SK-MEL-5 (cell line): ENCODE data around the gene C4orf36. TPM values are rescaled to one million over a fixed set of nuclear protein-coding genes. Genes with fewer than 3 reads are reported as not detected.
"Not testable (repeated sequence)": the region's sequence is repeated elsewhere in the genome, so short reads cannot be mapped to it uniquely, and the experiment has no call there.

Experiments
- DNase-seq: peaks from one replicate; pipeline ENCODE4 v3.0.0-alpha.2; 2016; ENCODE audit warnings: low read depth, low spot score
- in situ Hi-C: cut with HindIII; loops from 2 replicates; pipeline ENCODE4 v1.10.0; 2016; ENCODE audit warnings: low sequenced_read_pairs, high pct_unique_total_duplicates, low pct_unique_long_range_greater_than_20kb
- total RNA-seq: library from RNA; depleted of rRNA; stranded (reverse); fragments of >200 nt; shearing (Covaris generic); gene quantifications from 2 replicates; pipeline ENCODE4 v1.2.3, GENCODE V29; 2014

The C4orf36 gene
- total RNA-seq, 1 experiment from 2014 or later, result 1.2 TPM

DNA sequence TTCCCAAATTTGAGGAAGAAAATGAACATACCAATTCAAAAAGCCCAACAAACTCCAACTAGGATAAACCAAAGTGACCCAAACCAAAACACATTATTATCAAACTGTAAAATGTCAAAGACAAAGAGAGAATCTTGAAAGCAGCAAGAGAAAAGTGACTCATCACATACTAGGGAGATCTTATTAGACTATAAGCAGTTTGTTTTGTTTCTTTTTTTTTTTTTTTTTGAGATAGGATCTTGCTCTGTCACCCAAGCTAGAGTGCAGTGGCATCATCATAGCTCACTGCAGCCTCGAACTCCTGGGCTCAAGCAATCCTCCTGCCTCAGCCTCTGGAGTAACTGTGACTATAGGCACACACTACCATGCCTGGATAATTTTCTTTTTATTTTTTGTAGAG lies 12.6 kb downstream of the C4orf36 start:
- in situ Hi-C loops, result no loop called here
- no peak for DNase-seq

DNA sequence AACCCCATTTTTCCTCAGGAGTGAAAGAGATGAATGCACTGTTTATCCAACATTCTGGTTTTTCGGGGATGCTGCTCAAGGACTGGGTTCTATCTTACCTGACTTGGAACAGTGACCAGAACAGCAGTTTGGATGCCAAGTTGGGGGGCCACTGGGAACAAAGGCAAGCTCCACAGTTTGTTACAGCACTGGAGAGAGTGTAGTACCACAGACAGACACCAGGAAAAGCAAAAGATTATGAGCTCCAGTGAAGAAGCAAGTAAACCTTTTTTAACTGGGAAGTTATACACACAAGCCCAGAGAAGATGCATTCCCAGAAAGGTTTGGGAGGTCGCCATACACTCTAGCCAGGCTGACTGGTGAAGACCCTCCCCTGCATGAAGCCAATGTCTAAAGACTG lies 13.6 kb downstream of the C4orf36 start:
- no peak for DNase-seq
- in situ Hi-C loops, result no loop called here

GRCh38 chr4:86876894-86877685 lies 15.1 kb downstream of the C4orf36 start:
- in situ Hi-C loops, result no loop called here
- DNase-seq, result no peak

GRCh38 chr4:86875436-86875835 lies 16.8 kb downstream of the C4orf36 start:
- in situ Hi-C loops, DNase-seq: not testable (repeated sequence)

GRCh38 chr4:86872135-86872534 lies 20.1 kb downstream of the C4orf36 start:
- in situ Hi-C loops, result no loop called here

GRCh38 chr4:86870442-86871069 lies 21.7 kb downstream of the C4orf36 start:
- no peak for DNase-seq
- in situ Hi-C loops, result no loop called here

More at GRCh38 chr4:86872135-86872534, 20.1 kb downstream of the C4orf36 start:
- DNase-seq, result no peak

DNA sequence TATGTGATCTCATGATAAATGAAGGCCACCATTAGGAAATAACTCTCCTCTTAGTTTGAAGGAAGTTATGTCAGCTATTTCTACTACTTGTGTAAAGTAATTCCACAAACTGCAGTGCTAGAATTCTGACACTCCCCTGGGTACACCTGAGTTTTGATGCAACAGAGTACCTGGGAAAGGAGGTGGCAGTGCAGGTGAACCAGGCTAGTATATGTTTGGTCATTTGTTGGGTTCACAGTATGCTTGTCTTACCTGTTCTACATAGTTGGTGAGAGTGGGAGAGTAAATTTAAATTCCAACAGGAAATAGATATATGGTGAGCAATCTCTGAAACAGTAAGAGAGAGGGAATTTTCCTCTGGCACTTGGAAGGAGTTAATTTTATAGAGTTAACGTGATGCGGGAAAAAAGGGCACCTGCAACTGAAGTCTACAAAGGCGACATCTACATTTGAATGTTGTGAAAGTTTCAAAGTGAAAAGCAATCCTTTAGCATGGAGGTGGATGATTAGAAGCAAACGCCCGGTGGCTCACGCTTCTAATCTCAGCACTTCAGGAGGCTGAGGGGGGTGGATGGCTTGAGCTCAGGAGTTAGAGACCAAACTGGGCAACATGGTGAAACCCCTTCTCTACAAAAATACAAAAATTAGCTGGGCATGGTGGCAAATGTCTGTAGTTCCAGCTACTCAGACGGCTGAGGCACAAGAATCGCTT lies 34.7 kb downstream of the C4orf36 start:
- no peak for DNase-seq
- in situ Hi-C loops, result no loop called here

GRCh38 chr4:86856896-86857295 lies 35.3 kb downstream of the C4orf36 start:
- in situ Hi-C loops, result no loop called here

DNA sequence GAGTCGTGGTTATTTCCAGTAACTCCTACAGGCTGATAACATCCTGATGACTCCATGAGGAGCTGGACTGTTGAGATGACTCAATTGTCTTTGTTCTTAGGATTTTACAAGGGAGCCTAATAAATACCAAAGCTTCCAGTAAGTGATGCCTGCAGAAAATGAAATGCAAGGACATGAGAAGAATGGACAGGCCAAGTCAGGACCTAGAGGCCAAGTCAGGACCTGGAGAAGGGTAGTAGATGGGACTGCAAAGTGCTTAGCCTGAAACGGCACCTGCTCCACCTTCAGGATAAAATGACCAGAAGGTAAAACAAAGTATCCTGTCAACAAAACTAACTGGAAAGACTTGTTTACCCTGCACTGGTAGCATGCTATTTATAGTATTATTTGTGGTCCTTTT lies 36.6 kb downstream of the C4orf36 start:
- in situ Hi-C loops, result no loop called here

More at GRCh38 chr4:86856896-86857295, 35.3 kb downstream of the C4orf36 start:
- DNase-seq, result no peak

DNA sequence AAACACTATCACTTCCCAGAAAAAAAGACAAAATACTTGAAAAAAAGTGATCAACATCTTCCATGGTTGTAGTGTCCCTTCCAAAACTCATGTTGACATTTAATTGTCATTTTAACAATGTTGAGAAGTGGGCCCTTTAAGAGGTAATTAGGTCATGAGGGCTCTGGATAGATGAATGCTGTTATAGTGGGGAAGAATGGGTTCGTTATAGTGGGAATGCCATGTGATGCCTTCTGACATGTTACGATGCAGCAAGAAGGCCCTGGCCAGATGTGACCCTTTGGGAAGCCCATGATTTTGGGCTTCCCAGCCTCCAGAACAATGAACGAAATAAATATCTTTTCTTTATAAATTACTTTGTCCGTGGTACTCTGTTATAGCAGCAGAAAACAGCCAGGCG lies 39.0 kb downstream of the C4orf36 start:
- DNase-seq, result peak; percentile 76
- in situ Hi-C loops, result no loop called here

More for the DNA sequence above, 36.6 kb downstream of the C4orf36 start:
- peak; percentile 41 for DNase-seq

- in situ Hi-C loops, result no loop called here
- DNase-seq, result no peak
Observed at GRCh38 chr4:86848732-86849619, 43.2 kb downstream of the C4orf36 start, which contains the start of gene SLC10A6. SLC10A6 (minus strand) TSS chr4:86849384; CDS start chr4:86849115, 269 bp downstream.

- in situ Hi-C loops, result no loop called here
- no peak for DNase-seq
Observed at GRCh38 chr4:86848136-86848535, 44.1 kb downstream of the C4orf36 start.

GRCh38 chr4:86847571-86847970 lies 44.7 kb downstream of the C4orf36 start:
- in situ Hi-C loops, result no loop called here

GRCh38 chr4:86846921-86847320 lies 45.3 kb downstream of the C4orf36 start:
- no peak for DNase-seq
- in situ Hi-C loops, result no loop called here

More at GRCh38 chr4:86847571-86847970, 44.7 kb downstream of the C4orf36 start:
- DNase-seq, result no peak

GRCh38 chr4:86845593-86845992 lies 46.6 kb downstream of the C4orf36 start:
- no peak for DNase-seq
- in situ Hi-C loops, result no loop called here

DNA sequence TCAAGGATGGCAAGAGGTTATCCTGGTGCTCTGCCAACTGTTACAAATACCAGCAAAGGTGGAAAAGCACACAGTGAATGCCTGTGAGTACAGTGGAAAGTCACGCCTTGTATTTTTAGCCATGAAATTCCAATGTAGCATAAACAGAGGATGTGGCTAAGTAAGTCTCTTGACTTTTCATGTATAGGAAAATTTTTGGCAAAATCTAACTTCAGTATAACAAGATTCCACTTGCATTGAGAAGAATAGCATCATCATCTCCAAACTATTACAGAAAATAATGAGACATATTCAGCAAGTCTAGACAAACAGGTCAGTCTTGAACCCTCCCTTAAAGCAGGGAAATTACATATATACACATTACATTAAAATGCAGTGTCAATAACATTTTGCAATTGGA lies 50.9 kb downstream of the C4orf36 start:
- in situ Hi-C loops, result no loop called here
- DNase-seq, result no peak

GRCh38 chr4:86840858-86841257 lies 51.4 kb downstream of the C4orf36 start:
- in situ Hi-C loops, result no loop called here
- DNase-seq, result no peak
